ENCODE measurements around the gene PXDN.
A peak's percentile ranks its signal among the peaks of the same experiment; 100 is the strongest.

The PXDN gene

DNA sequence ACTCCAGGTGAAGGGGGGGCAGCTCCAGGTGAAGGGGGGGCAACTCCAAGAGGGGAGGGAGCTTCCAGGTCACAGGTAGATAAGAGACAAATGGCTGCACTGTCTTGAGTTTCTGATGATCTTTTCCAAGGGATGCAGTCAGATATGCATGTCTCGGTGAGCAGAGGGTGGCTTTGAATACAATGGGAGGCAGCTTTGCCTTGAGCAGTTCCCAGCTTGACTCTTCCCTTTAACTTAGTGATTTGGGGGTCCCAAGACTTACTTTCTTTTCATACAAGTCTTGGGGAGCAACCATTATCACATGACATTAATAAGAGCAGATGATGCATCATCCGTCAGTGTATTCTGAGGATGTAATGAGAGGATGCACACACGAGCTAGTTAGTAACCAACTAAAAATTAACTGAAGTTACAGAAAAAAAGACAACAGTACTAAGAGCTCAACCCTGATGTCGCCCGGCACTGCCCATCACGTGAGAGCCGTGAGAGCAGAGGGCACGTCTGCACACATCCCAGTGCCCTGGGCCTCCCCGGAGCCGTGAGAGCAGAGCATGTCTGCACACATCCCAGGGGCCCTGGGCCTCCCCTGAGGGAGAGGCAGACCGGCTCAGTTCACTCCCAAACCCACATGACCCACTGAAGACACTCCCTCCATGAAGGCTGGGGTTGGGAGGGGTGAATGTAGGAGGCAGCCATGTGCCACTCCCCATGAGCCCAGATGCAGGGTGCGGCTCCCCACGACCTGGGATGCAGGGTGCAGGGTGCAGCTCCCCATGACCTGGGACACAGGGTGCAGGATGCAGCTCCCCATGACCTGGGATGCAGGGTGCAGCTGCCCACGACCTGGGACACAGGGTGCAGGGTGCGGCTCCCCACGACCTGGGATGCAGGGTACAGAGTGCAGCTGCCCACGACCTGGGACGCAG, 39.4 kb downstream of the PXDN start:
- TF ChIP-seq GATA3 (IDR thresholded peaks at IDR 0.05; ENCODE audit: low read depth, low read length) (no peak), GATA2 (IDR thresholded peaks at IDR 0.05; ENCODE audit: low read depth, low read length) (no peak)

DNA sequence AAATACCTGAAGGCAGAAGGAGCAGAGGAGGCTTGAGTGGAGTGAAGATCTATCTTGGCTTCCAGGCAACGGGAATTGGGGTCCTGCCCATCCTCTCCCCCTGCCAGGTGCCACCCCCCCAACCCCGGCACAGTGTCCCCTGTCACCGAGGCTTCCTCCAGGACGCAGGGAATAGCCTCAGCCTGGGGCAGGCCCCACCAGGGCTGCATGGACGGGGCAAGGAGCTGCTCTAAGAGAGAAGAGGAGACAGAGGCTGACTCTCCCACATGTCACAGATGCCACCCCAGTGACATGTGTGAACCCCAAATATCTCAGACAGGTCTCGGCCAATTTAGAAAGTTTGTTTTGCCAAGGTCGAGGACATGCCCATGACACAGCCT, 42.1 kb downstream of the PXDN start:
- TF ChIP-seq GATA3 (IDR thresholded peaks at IDR 0.05; ENCODE audit: low read depth, low read length) (no peak), GATA2 (IDR thresholded peaks at IDR 0.05; ENCODE audit: low read depth, low read length) (no peak)

DNA sequence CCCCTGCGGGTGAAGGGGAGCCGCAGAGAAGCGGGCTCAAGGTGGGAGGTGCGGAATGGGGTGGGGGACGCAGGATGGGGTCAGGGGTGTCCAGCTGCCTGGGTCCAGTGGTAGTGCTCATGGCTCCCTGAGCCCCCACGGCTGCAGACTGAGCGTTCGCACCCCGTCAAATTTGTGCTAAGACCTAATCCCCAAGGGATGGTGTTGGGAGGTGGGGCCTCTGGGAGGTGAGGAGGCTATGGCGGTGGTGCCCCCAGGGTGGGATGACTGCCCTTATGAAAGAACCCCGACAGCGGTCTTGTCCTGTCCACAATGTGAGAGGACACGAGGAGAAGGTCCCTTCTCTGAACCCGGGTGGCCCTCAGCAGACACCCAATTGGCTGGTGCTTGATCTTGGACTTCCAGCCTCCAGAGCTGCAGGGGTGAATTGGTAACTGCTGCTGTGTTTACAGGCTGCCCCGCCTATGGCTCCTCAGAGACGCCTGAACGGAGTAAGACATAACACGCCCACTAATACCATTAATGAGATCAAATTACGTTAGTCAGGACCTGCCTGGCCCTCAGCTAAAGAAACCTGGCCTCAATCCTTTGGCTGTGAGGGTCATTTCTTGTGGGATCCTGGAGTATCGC, 42.6 kb downstream of the PXDN start:
- no peak for TF ChIP-seq GATA2 (IDR thresholded peaks at IDR 0.05; ENCODE audit: low read depth, low read length)
- TF ChIP-seq GATA3 (IDR thresholded peaks at IDR 0.05; ENCODE audit: low read depth, low read length): no peak

DNA sequence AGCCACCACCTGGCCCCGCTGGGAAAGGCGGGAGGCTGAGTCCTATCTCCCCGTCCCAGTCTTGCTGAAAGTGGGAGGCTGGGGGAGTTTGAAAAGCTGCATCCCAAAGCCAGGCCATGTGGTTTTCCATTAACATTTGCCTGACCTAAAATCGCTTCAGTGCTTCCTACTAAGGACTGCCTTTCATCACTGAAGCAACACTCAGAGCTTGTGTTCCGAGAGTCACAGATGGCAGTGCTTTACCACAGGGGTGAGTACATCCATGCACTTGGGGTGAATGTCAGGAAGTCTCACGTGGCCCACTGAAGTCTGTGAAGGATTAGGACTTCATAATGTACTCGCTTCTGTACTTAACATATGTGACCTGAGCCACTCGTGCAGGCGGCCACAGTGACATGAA, 43.3 kb downstream of the PXDN start:
- TF ChIP-seq GATA3 (IDR thresholded peaks at IDR 0.05; ENCODE audit: low read depth, low read length) (no peak), GATA2 (IDR thresholded peaks at IDR 0.05; ENCODE audit: low read depth, low read length) (no peak)

DNA sequence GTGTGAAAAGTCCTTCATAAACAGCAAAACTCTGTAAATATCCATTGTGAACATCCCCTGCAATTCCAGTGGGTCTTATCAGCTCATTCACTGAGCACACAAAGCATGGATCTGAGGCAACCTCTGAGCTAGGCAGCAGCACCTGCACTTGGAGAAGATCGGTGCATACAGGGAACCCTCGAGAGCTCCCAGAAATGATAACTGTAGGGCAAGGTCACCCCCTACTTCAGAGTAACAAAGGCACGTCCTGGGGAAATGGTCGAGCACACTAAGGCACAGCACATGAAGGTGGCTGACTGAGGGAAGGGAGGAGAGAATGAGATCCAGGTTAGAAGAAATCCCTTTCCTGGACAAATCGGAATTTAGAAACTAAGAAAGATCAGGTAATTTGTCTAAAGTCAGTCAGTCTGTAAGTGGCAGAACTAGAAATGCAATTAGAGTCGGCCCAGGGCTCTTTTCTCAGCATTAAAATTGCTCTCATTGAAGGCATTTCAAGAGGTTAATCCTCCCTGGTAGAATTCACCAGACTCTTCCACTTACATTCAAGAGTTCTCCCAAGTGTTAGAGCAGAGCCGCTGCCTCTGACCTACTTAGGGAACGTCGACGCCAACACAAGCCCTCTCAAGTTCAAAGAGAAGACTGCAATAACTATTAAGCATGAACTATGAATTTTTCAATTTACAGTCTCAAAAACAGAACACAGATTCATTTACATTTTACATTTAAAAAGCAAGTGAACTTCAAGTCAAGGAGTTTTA, 45.9 kb downstream of the PXDN start:
- TF ChIP-seq GATA3 (IDR thresholded peaks at IDR 0.05; ENCODE audit: low read depth, low read length): no peak
- no peak for TF ChIP-seq GATA2 (IDR thresholded peaks at IDR 0.05; ENCODE audit: low read depth, low read length)

DNA sequence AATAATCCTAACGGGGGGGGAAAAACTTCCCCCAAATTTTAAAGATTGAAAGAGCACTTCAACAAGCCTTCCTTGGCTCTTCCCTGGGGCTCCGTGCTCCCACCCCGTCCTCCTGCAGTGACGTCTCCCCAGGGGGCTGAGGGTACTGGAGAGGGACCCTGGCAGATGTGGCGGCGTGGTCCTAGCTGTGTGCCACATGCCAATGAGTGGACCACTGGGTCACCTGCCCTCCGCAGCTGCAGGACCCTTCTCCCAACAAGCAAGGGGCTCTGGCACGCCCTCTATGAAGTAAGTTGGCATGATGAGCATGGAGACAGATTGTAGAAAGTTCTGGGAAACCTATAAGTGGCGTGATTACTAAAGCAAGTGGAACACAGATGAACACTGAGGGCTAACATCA, 46.7 kb downstream of the PXDN start:
- no peak for TF ChIP-seq GATA3 (IDR thresholded peaks at IDR 0.05; ENCODE audit: low read depth, low read length)
- TF ChIP-seq GATA2 (IDR thresholded peaks at IDR 0.05; ENCODE audit: low read depth, low read length): no peak

DNA sequence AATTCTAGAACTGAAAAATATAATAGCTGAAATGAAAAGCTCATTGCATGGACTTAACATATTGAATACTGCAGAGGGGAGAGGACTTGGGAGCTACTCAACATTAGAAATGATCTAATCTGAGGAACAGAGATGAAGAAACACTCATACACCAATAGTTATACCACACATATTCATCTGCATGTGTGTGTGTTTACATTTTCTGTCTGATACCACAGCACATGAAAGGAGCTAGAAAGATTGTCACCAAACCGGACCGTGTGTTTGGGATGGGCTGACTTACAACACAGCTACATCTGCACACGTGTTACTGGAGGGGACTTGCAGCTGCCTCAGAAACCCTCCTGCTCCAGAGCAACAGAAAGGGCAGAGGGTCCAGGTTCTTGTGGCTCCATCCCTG, 47.8 kb downstream of the PXDN start:
- TF ChIP-seq GATA2 (IDR thresholded peaks at IDR 0.05; ENCODE audit: low read depth, low read length): no peak
- TF ChIP-seq GATA3 (IDR thresholded peaks at IDR 0.05; ENCODE audit: low read depth, low read length): no peak

DNA sequence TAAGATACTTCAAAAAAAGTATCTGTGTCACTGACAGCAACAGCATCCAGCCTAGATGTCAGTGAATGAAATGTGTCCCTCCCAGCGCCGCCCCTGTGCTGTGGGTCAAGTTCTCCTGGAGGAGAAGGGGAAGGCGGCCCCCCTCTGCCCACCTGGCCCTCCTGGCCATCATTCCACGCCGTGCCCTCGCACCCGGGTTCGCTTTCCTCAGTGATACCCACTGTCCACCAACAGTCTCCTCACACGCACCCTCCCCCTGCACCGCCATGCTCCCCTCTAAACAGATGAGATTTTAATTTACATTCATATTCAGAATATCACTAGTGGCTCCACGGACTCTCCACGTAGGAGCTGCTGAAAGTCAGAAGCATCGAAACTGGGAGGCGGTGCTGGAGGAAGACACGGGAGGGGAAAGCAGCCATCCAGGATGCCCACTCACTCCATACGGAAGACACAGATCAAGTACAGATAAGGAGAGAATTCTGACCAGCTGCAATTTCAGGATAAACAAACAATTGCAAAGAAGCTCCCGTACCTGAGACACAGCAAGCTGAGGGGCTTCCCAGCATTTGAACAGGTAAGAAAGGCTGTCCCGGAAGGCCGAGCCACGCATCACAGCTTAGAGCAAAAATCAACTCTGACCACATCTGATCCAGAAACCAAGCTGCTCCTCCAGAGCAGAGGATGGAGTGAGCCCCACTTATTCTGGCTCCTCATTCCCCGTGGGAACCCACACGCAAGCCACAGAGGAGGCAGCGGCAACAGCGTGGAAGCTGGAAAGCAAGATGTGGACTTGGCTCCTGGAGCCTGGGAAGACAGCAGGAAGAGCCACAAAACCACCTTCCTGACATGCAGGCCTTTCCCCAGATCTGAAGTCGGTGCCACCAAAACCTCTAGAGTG, 49.7 kb downstream of the PXDN start:
- TF ChIP-seq GATA2 (IDR thresholded peaks at IDR 0.05; ENCODE audit: low read depth, low read length) (peak; percentile 74; the same call in 1 of the 2 replicates), GATA3 (IDR thresholded peaks at IDR 0.05; ENCODE audit: low read depth, low read length) (no peak)

DNA sequence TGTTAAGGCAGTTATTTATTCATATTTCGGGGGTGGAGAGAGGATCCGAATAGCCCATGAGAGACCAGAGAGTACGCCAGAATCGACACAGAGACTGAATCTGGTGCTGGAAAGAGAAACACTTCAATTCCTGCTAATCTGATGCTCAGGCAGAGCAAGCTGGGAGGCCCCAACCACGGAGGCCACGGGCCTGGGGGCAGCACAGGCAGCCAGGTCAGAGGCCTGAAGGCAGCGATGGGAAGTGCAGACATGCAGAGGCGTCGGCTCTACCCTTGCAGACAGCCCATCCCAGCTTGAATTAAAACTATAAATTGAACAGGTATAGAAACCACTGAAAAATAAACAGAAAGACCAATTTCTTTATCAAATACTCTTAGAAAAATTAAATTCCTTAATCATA, 50.6 kb downstream of the PXDN start:
- TF ChIP-seq GATA2 (IDR thresholded peaks at IDR 0.05; ENCODE audit: low read depth, low read length): no peak; the same call in 1 of the 2 replicates
- TF ChIP-seq GATA3 (IDR thresholded peaks at IDR 0.05; ENCODE audit: low read depth, low read length): no peak

DNA sequence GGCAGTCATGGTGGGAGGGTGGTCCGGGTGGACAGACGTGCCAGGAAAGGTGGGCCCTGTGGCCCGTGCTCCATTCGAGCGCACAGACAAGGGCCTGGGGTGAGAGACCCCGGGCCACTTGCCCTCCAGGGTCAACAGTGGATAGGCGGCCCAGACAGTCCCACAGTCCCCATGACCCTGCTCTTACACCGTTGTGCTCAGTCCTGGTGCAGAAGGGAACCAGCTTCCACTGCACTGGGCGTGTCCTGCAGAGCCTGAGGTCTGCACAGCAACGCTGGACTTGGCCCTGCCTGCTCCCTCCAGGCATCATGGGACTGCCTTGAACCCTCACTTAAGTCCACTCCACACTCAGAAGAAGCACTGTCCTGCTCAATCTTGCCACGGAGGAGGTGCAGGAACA, 52.0 kb downstream of the PXDN start:
- no peak for TF ChIP-seq GATA2 (IDR thresholded peaks at IDR 0.05; ENCODE audit: low read depth, low read length)
- no peak for TF ChIP-seq GATA3 (IDR thresholded peaks at IDR 0.05; ENCODE audit: low read depth, low read length)

DNA sequence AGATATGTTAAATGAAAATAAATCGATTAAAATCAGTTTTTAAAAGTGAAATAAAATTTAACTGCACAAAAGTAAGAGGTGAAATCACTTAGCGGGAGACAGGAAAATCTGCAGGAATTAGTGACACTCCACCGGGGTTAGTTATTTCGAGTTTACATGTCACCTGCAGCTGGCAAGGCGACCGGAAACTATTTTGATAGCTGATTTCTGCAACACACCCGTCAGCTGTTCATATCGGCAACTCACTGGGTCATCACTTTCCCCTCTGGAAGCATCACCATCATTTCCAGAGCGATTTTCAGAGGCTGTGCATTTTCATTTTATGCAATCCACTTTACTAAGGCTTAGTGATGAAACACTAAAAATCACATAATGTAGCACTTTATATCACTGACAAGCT, 52.9 kb downstream of the PXDN start:
- TF ChIP-seq GATA3 (IDR thresholded peaks at IDR 0.05; ENCODE audit: low read depth, low read length) (no peak), GATA2 (IDR thresholded peaks at IDR 0.05; ENCODE audit: low read depth, low read length) (no peak)

DNA sequence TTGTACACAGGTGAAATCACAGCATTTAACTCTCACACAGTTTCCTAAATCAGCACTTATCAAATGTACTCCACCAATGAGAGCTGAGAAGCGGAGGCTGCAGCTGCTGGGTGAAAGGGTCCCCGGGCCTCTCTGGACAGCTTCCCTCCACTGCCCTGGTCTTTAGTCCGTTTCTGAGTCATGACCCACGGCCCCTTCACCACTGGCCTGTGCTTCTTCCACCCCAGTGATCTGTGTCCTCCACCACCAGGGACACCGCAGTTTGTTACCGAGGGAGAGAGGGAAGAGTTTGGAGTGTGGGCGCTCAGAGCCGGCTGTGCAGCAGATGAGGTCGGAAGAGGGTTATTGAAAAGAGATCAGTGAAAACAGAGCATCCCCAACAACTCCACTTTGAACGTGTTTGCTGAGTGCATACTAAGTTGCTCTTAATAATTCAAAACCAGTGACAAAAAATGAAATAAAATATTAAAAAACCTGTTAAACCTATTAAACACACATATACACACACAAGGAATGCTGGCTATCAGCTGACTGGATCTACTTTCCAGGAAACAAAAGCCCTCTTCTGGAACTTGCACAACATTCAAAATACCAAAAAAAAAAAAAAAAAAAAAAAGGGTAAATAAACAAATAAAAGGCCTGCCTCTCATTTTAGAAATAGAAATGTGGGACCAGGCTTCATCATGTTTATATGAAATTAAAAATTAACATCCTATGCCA, 54.1 kb downstream of the PXDN start:
- TF ChIP-seq GATA2 (IDR thresholded peaks at IDR 0.05; ENCODE audit: low read depth, low read length) (no peak), GATA3 (IDR thresholded peaks at IDR 0.05; ENCODE audit: low read depth, low read length) (no peak)

DNA sequence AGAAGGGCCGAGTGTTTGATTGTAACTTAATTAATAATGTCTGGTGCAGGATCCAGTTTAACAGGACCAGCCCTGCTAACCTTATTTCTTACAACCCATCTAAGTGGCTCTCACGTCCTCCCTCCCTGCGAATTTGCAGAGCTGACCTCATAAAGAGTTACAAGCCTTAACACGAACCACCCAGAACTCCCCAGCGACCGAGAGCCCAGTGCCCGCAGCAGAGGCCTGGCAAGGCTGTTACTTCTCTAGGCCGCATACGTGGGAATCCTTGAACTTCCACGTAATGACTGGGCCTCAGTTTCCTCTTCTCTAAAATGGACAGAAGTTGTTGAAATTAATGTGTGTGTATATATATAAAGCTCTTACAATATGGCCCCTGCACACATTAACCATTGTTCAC, 55.5 kb downstream of the PXDN start:
- TF ChIP-seq GATA2 (IDR thresholded peaks at IDR 0.05; ENCODE audit: low read depth, low read length): no peak
- no peak for TF ChIP-seq GATA3 (IDR thresholded peaks at IDR 0.05; ENCODE audit: low read depth, low read length)
